Activated T-helper 2 cell treated with anti-CD3 and anti-CD28 coated beads, Interferon-gamma antibody, Interleukin-2, Interleukin-4, amounts not matched to agents 10 μg/mL and 5 μg/mL and 100 μg/mL, durations not matched to agents 14 hours and 24 hours and 36 hours (primary cell): ENCODE data around the gene MPLKIP. TPM values are rescaled to one million over a fixed set of nuclear protein-coding genes. Genes with fewer than 3 reads are reported as not detected.

Experiments used
- DNase-seq: peaks from one replicate; pipeline ENCODE4 v3.0.0; 2021; ENCODE audit warnings: low spot score
- H3K27ac Mint-ChIP-seq: one replicate; pipeline ENCODE4 v1.8.0; 2021; ENCODE audit warnings: mixed read lengths
- H3K27me3 Mint-ChIP-seq: one replicate; pipeline ENCODE4 v1.8.0; 2021; ENCODE audit warnings: low read depth, mixed read lengths
- H3K36me3 Mint-ChIP-seq: one replicate; pipeline ENCODE4 v1.8.0; 2021; ENCODE audit warnings: low read depth, mixed read lengths
- H3K4me1 Mint-ChIP-seq: one replicate; pipeline ENCODE4 v1.8.0; 2021; ENCODE audit warnings: low read depth, mixed read lengths
- H3K4me3 Mint-ChIP-seq: one replicate; pipeline ENCODE4 v1.8.0; 2021; ENCODE audit warnings: low read depth, mild to moderate bottlenecking, moderate library complexity, mixed read lengths
- H3K9me3 Mint-ChIP-seq: one replicate; pipeline ENCODE4 v1.8.0; 2021; ENCODE audit warnings: mixed read lengths
- intact Hi-C: fragments of 100-400 bp; cut with micrococcal nuclease; formaldehyde crosslinking; loops from one replicate; pipeline ENCODE4 v1.15.1; 2023
- total RNA-seq: library from RNA; stranded (reverse); gene quantifications from 2 replicates; pipeline ENCODE4 v1.2.3, GENCODE V29; 2022

MPLKIP gene
- total RNA-seq, 1 donor from 2014 or later = 39.0 TPM

GRCh38 chr7:40077849-40078248 lies 56.6 kb downstream of the MPLKIP start:
- intact Hi-C loops = no loop called here
- no peaks in the 10 kb centered on the region for H3K4me1 Mint-ChIP-seq
- H3K4me3 Mint-ChIP-seq = no peak overlapping the region
- H3K27me3 Mint-ChIP-seq = no peaks in the 10 kb centered on the region
- H3K36me3 Mint-ChIP-seq = peaks cover 5% of the 10 kb centered on the region
- H3K9me3 Mint-ChIP-seq = no peaks in the 10 kb centered on the region
- H3K27ac Mint-ChIP-seq = no peak overlapping the region
- no peak for DNase-seq

Other genes starting within 250 kb of the MPLKIP start
- 45.5 and 47.4 TPM in 2 replicates for gene CDK13, start 184.4 kb downstream of the MPLKIP start, total RNA-seq
- gene SUGCT, start 383 bp upstream of the MPLKIP start, total RNA-seq = 0.43 and 1.2 TPM in 2 replicates